ENCODE data around the gene SRSF4. TPM values are rescaled to one million over a fixed set of nuclear protein-coding genes. Genes with fewer than 3 reads are reported as not detected.
A peak's percentile ranks its signal among the peaks of the same experiment; 100 is the strongest.
"Not testable (repeated sequence)": the region's sequence is repeated elsewhere in the genome, so short reads cannot be mapped to it uniquely, and the experiment has no call there.

Gene SRSF4
- total and polyA plus RNA-seq, 9 donors: 55.2 to 135 (median 88.2) TPM

- Histone ChIP-seq H3K27ac (peak overlapping the region; percentile 58 to 61), H3K4me1 (ENCODE audit: insufficient read depth) (peaks cover 11% of the 10 kb centered on the region), H3K27me3 (no peaks in the 10 kb centered on the region), H3K36me3 (no peaks in the 10 kb centered on the region), H3K4me3 (no peak overlapping the region), H3K9me3 (no peaks in the 10 kb centered on the region)
- 44 to 61% (median 53%) methylated on average over 2 of the region's 2 CpGs for WGBS, 3 donors
- peak in 1 of 5 donors; percentile 59 for DNase-seq
- TF ChIP-seq CTCF (IDR thresholded peaks at IDR 0.05): peak; percentile 10 to 41 (median 16)
- no peak for TF ChIP-seq EP300 (IDR thresholded peaks at IDR 0.05)
- TF ChIP-seq POLR2A (IDR thresholded peaks at IDR 0.05): no peak
- intact Hi-C loops (cut with DNase I): loop anchor here in 1 of 4 donors (10.0 kb wide), 1 partner anchor 63 kb away; no protein-coding TSS in a partner anchor
These were observed 64.3 kb downstream of the SRSF4 start for GRCh38 chr1:29117381-29117780.

- no peaks in the 10 kb centered on the region for H3K9me3 ChIP-seq
- no peaks in the 10 kb centered on the region for H3K27me3 ChIP-seq
- 91 to 98% (median 97%) methylated on average over 1 of the region's 1 CpG for WGBS, 3 donors
- H3K36me3 ChIP-seq: no peaks in the 10 kb centered on the region
- DNase-seq: no peak
- no peak overlapping the region for H3K4me3 ChIP-seq
- no peak for TF ChIP-seq EP300 (IDR thresholded peaks at IDR 0.05)
- no peak for TF ChIP-seq POLR2A (IDR thresholded peaks at IDR 0.05)
- no peak for TF ChIP-seq CTCF (IDR thresholded peaks at IDR 0.05)
- peaks cover 3% of the 10 kb centered on the region for H3K4me1 ChIP-seq (ENCODE audit: insufficient read depth)
- no peak overlapping the region for H3K27ac ChIP-seq
- intact Hi-C loops (cut with DNase I): loop anchor here in 1 of 4 donors (10.0 kb wide), 1 partner anchor 60 kb away; no protein-coding TSS in a partner anchor
These were observed 67.0 kb downstream of the SRSF4 start for GRCh38 chr1:29114654-29115053.

GRCh38 chr1:29113413-29114117 lies 68.1 kb downstream of the SRSF4 start:
- intact Hi-C loops (cut with DNase I): loop anchor here in 1 of 4 donors (10.0 kb wide), 1 partner anchor 59 kb away; no protein-coding TSS in a partner anchor
- Histone ChIP-seq H3K4me1 (ENCODE audit: insufficient read depth) (peaks cover 3% of the 10 kb centered on the region), H3K9me3 (no peaks in the 10 kb centered on the region), H3K27ac (no peak overlapping the region), H3K27me3 (no peaks in the 10 kb centered on the region), H3K36me3 (no peaks in the 10 kb centered on the region), H3K4me3 (no peak overlapping the region)
- 55 to 61% (median 59%) methylated on average over 6 of the region's 6 CpGs for WGBS, 3 donors
- TF ChIP-seq EP300 (IDR thresholded peaks at IDR 0.05): no peak
- no peak for TF ChIP-seq POLR2A (IDR thresholded peaks at IDR 0.05)
- TF ChIP-seq CTCF (IDR thresholded peaks at IDR 0.05): no peak
- DNase-seq: no peak

- TF ChIP-seq CTCF (IDR thresholded peaks at IDR 0.05) (no peak), POLR2A (IDR thresholded peaks at IDR 0.05) (no peak), EP300 (IDR thresholded peaks at IDR 0.05) (no peak)
- Histone ChIP-seq H3K27ac (no peak overlapping the region), H3K36me3 (no peaks in the 10 kb centered on the region), H3K4me3 (no peak overlapping the region), H3K27me3 (no peaks in the 10 kb centered on the region), H3K9me3 (no peaks in the 10 kb centered on the region), H3K4me1 (ENCODE audit: insufficient read depth) (peaks cover 3% of the 10 kb centered on the region)
- intact Hi-C loops (cut with DNase I): loop anchor here in 1 of 4 donors (10.0 kb wide), 1 partner anchor 58 kb away; no protein-coding TSS in a partner anchor
- 77 to 82% (median 80%) methylated on average over 7 of the region's 7 CpGs for WGBS, 3 donors
- no peak for DNase-seq
These were observed 68.8 kb downstream of the SRSF4 start for GRCh38 chr1:29112705-29113412.

GRCh38 chr1:29108041-29108440 lies 73.7 kb downstream of the SRSF4 start:
- 93 to 98% (median 95%) methylated on average over 6 of the region's 6 CpGs for WGBS, 3 donors
- intact Hi-C loops (cut with DNase I); H3K36me3 ChIP-seq; H3K4me3 ChIP-seq; H3K27ac ChIP-seq; H3K27me3 ChIP-seq; H3K4me1 ChIP-seq (ENCODE audit: insufficient read depth); H3K9me3 ChIP-seq; DNase-seq: not testable (repeated sequence)

All from ovary (tissue), 9 donors.